H9 (cell line): Measurements from ENCODE around the gene PLD4. TPM values are rescaled to one million over a fixed set of nuclear protein-coding genes. Genes with fewer than 3 reads are reported as not detected.
"Not testable (repeated sequence)": the region's sequence is repeated elsewhere in the genome, so short reads cannot be mapped to it uniquely, and the experiment has no call there.

Source experiments
- DNase-seq: peaks from one replicate; pipeline ENCODE4 v3.0.0-alpha.2; 2017
- H2AFZ ChIP-seq: one replicate; pipeline ENCODE4 v1.6.1; 2013; ENCODE audit warnings: mild to moderate bottlenecking, low read length, control low read depth, moderate library complexity
- H2AK5ac ChIP-seq: 2 replicates; pipeline ENCODE4 v1.6.1; 2013; ENCODE audit warnings: low read length, control low read depth, mixed read lengths; ENCODE audit not compliant: insufficient read length
- H2BK120ac ChIP-seq: one replicate; pipeline ENCODE4 v1.6.1; 2013; ENCODE audit warnings: low read depth, mild to moderate bottlenecking, low read length, control low read depth, inconsistent platforms; ENCODE audit not compliant: poor library complexity, severe bottlenecking
- H2BK12ac ChIP-seq: 2 replicates; pipeline ENCODE4 v1.6.1; 2013; ENCODE audit warnings: low read length, control low read depth, mixed read lengths, low read depth; ENCODE audit not compliant: insufficient read length
- H2BK15ac ChIP-seq: 2 replicates; pipeline ENCODE4 v1.6.1; 2013; ENCODE audit warnings: low read depth, low read length, control low read depth
- H2BK20ac ChIP-seq: one replicate; pipeline ENCODE4 v1.6.1; 2013; ENCODE audit warnings: low read depth, mild to moderate bottlenecking, low read length, control low read depth, inconsistent platforms; ENCODE audit not compliant: poor library complexity, severe bottlenecking
- H2BK5ac ChIP-seq: 2 replicates; pipeline ENCODE4 v1.6.1; 2013; ENCODE audit warnings: low read length, control low read depth, mixed read lengths; ENCODE audit not compliant: insufficient read length
- H3K14ac ChIP-seq: 2 replicates; pipeline ENCODE4 v1.6.1; 2013; ENCODE audit warnings: low read length, control low read depth; ENCODE audit not compliant: insufficient read depth
- H3K18ac ChIP-seq: 2 replicates; pipeline ENCODE4 v1.6.1; 2013; ENCODE audit warnings: low read depth, mild to moderate bottlenecking, mixed read lengths, low read length, control low read depth; ENCODE audit not compliant: insufficient read length
- H3K23ac ChIP-seq: 2 replicates; pipeline ENCODE4 v1.6.1; 2013; ENCODE audit warnings: low read length, control low read depth, mixed read lengths, low read depth; ENCODE audit not compliant: insufficient read length
- H3K23me2 ChIP-seq: 2 replicates; pipeline ENCODE4 v1.6.1; 2013; ENCODE audit warnings: low read depth, mild to moderate bottlenecking, mixed read lengths, low read length, control low read depth; ENCODE audit not compliant: insufficient read length, poor library complexity, severe bottlenecking
- H3K27ac ChIP-seq: 2 replicates; pipeline ENCODE4 v1.5.1; 2013; ENCODE audit warnings: low read length, control low read depth, mixed read lengths, low read depth; ENCODE audit not compliant: insufficient read length
- H3K27me3 ChIP-seq: 2 replicates; pipeline ENCODE4 v1.6.1; 2013; ENCODE audit warnings: low read length, control low read depth, inconsistent platforms; ENCODE audit not compliant: insufficient read depth
- H3K4ac ChIP-seq: 2 replicates; pipeline ENCODE4 v1.6.1; 2013; ENCODE audit warnings: low read depth, mild to moderate bottlenecking, control low read depth, inconsistent platforms, low read length, moderate library complexity
- H3K4me1 ChIP-seq: 2 replicates; pipeline ENCODE4 v1.6.1; 2013; ENCODE audit warnings: low read length, control low read depth, inconsistent platforms; ENCODE audit not compliant: insufficient read depth
- H3K4me2 ChIP-seq: 2 replicates; pipeline ENCODE4 v1.6.1; 2013; ENCODE audit warnings: low read length, control low read depth, mixed read lengths; ENCODE audit not compliant: insufficient read length, insufficient read depth
- H3K56ac ChIP-seq: 2 replicates; pipeline ENCODE4 v1.6.1; 2013; ENCODE audit warnings: low read depth, mild to moderate bottlenecking, mixed read lengths, low read length, control low read depth; ENCODE audit not compliant: insufficient read length
- H3K79me1 ChIP-seq: 2 replicates; pipeline ENCODE4 v1.6.1; 2013; ENCODE audit warnings: low read depth, mild to moderate bottlenecking, moderate library complexity, low read length, control low read depth, inconsistent platforms; ENCODE audit not compliant: insufficient read depth, poor library complexity, severe bottlenecking
- H3K79me2 ChIP-seq: 2 replicates; pipeline ENCODE4 v1.6.1; 2013; ENCODE audit warnings: low read length, control low read depth, inconsistent platforms; ENCODE audit not compliant: insufficient read depth
- H3K9ac ChIP-seq: 2 replicates; pipeline ENCODE4 v1.6.1; 2013; ENCODE audit warnings: low read length, control low read depth, mixed read lengths; ENCODE audit not compliant: insufficient read length; ENCODE audit errors: extremely low read depth
- H3K9me3 ChIP-seq: one replicate; pipeline ENCODE4 v1.6.1; 2013; ENCODE audit warnings: low read depth, low read length, inconsistent platforms; ENCODE audit not compliant: control insufficient read depth
- H3T11ph ChIP-seq: one replicate; pipeline ENCODE4 v1.6.1; 2013; ENCODE audit warnings: mild to moderate bottlenecking, low read length, control low read depth, inconsistent platforms
- H4K20me1 ChIP-seq: one replicate; pipeline ENCODE4 v1.6.1; 2013; ENCODE audit not compliant: control insufficient read depth, insufficient read length, insufficient read depth
- H4K5ac ChIP-seq: 2 replicates; pipeline ENCODE4 v1.6.1; 2013; ENCODE audit warnings: low read depth, mild to moderate bottlenecking, mixed read lengths, low read length, control low read depth; ENCODE audit not compliant: insufficient read length
- H4K8ac ChIP-seq: replicated peaks from 2 replicates; pipeline ENCODE4 v1.6.1; 2013; ENCODE audit warnings: low read length, control low read depth, mixed read lengths, low read depth; ENCODE audit not compliant: insufficient read length
- H4K91ac ChIP-seq: 2 replicates; pipeline ENCODE4 v1.6.1; 2013; ENCODE audit warnings: low read depth, mild to moderate bottlenecking, moderate library complexity, mixed read lengths, low read length, control low read depth; ENCODE audit not compliant: insufficient read length
- H3K27ac Mint-ChIP-seq, 3 experiments: 2 replicates in 2 of 3; 3 replicates in 1 of 3; pipeline ENCODE4 v1.8.0; 2020 to 2021; ENCODE audit warnings: mixed read lengths in 3 of 3, mild to moderate bottlenecking in 1 of 3, moderate library complexity in 1 of 3
- H3K27me3 Mint-ChIP-seq: 2 replicates; pipeline ENCODE4 v1.8.0; 2021; ENCODE audit warnings: low read depth, mild to moderate bottlenecking, moderate library complexity, mixed read lengths
- H3K36me3 Mint-ChIP-seq, 3 experiments: 2 replicates in 2 of 3; 3 replicates in 1 of 3; pipeline ENCODE4 v1.8.0; 2020 to 2021; ENCODE audit warnings: low read depth in 3 of 3, mixed read lengths in 3 of 3; ENCODE audit not compliant: insufficient read depth in 1 of 3
- H3K4me1 Mint-ChIP-seq, 2 experiments: 2 replicates each; pipeline ENCODE4 v1.8.0; 2020; ENCODE audit warnings: mixed read lengths in 2 of 2
- H3K4me3 Mint-ChIP-seq, 2 experiments: 2 replicates in 1 of 2; 3 replicates in 1 of 2; pipeline ENCODE4 v1.8.0; 2020 to 2021; ENCODE audit warnings: mild to moderate bottlenecking in 2 of 2, mixed read lengths in 2 of 2, moderate library complexity in 1 of 2
- H3K9me3 Mint-ChIP-seq, 2 experiments: 2 replicates in 1 of 2; 3 replicates in 1 of 2; pipeline ENCODE4 v1.8.0; 2020; ENCODE audit warnings: mild to moderate bottlenecking in 2 of 2, mixed read lengths in 2 of 2, moderate library complexity in 1 of 2
- WGBS: extraction: QIAGEN DNeasy Blood & Tissue Kit; methylation state at CpG from one replicate; pipeline ENCODE4 v1.1.7; 2013; ENCODE audit warnings: missing lambda C conversion rate, low lambda C conversion rate, mixed read lengths; ENCODE audit not compliant: insufficient read length; ENCODE audit errors: extremely low coverage; 5-methylcytosine and 5-hydroxymethylcytosine counted together
- total RNA-seq: library from RNA; stranded (reverse); gene quantifications from 2 replicates; pipeline ENCODE4 v1.2.1, GENCODE V29; 2021

PLD4 gene
- total RNA-seq, 1 experiment from 2014 or later, result not detected

DNA sequence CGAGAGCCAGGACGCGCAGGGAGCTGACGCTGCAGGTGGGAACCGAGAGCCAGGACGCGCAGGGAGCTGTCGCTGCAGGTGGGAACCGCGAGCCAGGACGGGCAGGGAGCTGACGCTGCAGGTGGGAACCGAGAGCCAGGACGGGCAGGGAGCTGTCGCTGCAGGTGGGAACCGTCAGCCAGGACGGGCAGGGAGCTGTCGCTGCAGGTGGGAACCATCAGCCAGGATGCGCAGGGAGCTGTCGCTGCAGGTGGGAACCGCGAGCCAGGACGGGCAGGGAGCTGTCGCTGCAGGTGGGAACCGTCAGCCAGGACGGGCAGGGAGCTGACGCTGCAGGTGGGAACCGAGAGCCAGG, 19.1 kb upstream of the PLD4 start:
- not testable (repeated sequence) for H3K18ac ChIP-seq, H4K8ac ChIP-seq, H2BK20ac ChIP-seq, H3K56ac ChIP-seq, H4K20me1 ChIP-seq, H3K79me1 ChIP-seq, H4K5ac ChIP-seq, H2AFZ ChIP-seq, H2BK15ac ChIP-seq, H3T11ph ChIP-seq, H3K14ac ChIP-seq, H4K91ac ChIP-seq, DNase-seq, H3K4me1 ChIP-seq, H2BK12ac ChIP-seq, H3K23ac ChIP-seq, H2AK5ac ChIP-seq, H3K9ac ChIP-seq, H3K9me3 ChIP-seq, H3K27me3 ChIP-seq, H3K4me3 Mint-ChIP-seq, H3K79me2 ChIP-seq, H3K27ac Mint-ChIP-seq, H3K4me1 Mint-ChIP-seq, H2BK5ac ChIP-seq, H3K23me2 ChIP-seq, H3K27ac ChIP-seq, H3K9me3 Mint-ChIP-seq, H3K36me3 Mint-ChIP-seq, H2BK120ac ChIP-seq, H3K4me2 ChIP-seq, H3K4ac ChIP-seq
- no CpG with 5 or more reads among the region's 28 CpGs for WGBS
- peaks cover 87% of the 10 kb centered on the region for H3K27me3 Mint-ChIP-seq
